NCI-H82 (cell line): ENCODE results near the gene MICOS13.
"Not testable (repeated sequence)": the region's sequence is repeated elsewhere in the genome, so short reads cannot be mapped to it uniquely, and the experiment has no call there.

Experiments
- DNase-seq: peaks from one replicate; lab custom pipeline; 2025; lab: John Stamatoyannopoulos, UW

MICOS13 gene

GRCh38 chr19:5680437-5681368 lies at the start of gene MICOS13, which contains the start of gene HSD11B1L:
TSS of gene MICOS13 (minus strand) at chr19:5680516. CDS start at chr19:5680486, 30 bp downstream.
TSS of gene HSD11B1L (plus strand) at chr19:5681027. CDS start at chr19:5684833, 3,806 bp downstream.
- DNase-seq, result peak; percentile 99

GRCh38 chr19:5727453-5728050 lies 47.2 kb upstream of the MICOS13 start:
- DNase-seq, result no peak

GRCh38 chr19:5719961-5720790 lies 39.9 kb upstream of the MICOS13 start, which contains the start of the genes CATSPERD and LONP1:
TSS of gene CATSPERD (plus strand) at chr19:5720637. CDS start at chr19:5720738, 101 bp downstream.
TSS of gene LONP1 (minus strand) at chr19:5720146. CDS start at chr19:5720132, 14 bp downstream.
- DNase-seq, result peak; percentile 99

GRCh38 chr19:5719274-5719960 lies 39.1 kb upstream of the MICOS13 start:
- peak; percentile 45 for DNase-seq

- no peak for DNase-seq
Observed at GRCh38 chr19:5718579-5719273, 38.4 kb upstream of the MICOS13 start.

GRCh38 chr19:5718037-5718578 lies 37.8 kb upstream of the MICOS13 start:
- no peak for DNase-seq

GRCh38 chr19:5717215-5717935 lies 37.1 kb upstream of the MICOS13 start:
- DNase-seq, result no peak

GRCh38 chr19:5714816-5715215 lies 34.5 kb upstream of the MICOS13 start:
- DNase-seq, result no peak

- DNase-seq, result no peak
Observed at GRCh38 chr19:5713228-5713627, 32.9 kb upstream of the MICOS13 start.

- no peak for DNase-seq
Observed at GRCh38 chr19:5711713-5712161, 31.4 kb upstream of the MICOS13 start.

GRCh38 chr19:5711025-5711424 lies 30.7 kb upstream of the MICOS13 start:
- DNase-seq, result no peak

- no peak for DNase-seq
Observed at GRCh38 chr19:5707576-5708575, 27.6 kb upstream of the MICOS13 start.

GRCh38 chr19:5706876-5707573 lies 26.7 kb upstream of the MICOS13 start:
- DNase-seq, result no peak

GRCh38 chr19:5705552-5705951 lies 25.2 kb upstream of the MICOS13 start:
- DNase-seq, result no peak

- DNase-seq, result no peak
Observed at GRCh38 chr19:5703819-5704818, 23.8 kb upstream of the MICOS13 start.

- not testable (repeated sequence) for DNase-seq
Observed at GRCh38 chr19:5702053-5702410, 21.7 kb upstream of the MICOS13 start.
